ENCODE measurements around the gene GPATCH1. TPM values are rescaled to one million over a fixed set of nuclear protein-coding genes. Genes with fewer than 3 reads are reported as not detected.

The GPATCH1 gene
- total and polyA plus RNA-seq, 2 of the 8 experiments (the other 6 are each of a cell fraction or from before 2014, with no cell fraction given) = 4.3 to 8.2 TPM

GRCh38 chr19:33085570-33086128, 4.7 kb downstream of the GPATCH1 start (continued):
- TF ChIP-seq CHD7 (IDR thresholded peaks at IDR 0.05; ENCODE audit: insufficient replicate concordance, low read length) = no peak
- TF ChIP-seq SP2 (IDR thresholded peaks at IDR 0.05; ENCODE audit: low read length) = no peak
- TF ChIP-seq CTCF (IDR thresholded peaks at IDR 0.05; ENCODE audit: control extremely low read depth in 1 of 3, insufficient read depth in 1 of 3, low read depth in 1 of 3, low read length in 3 of 3) = no peak
- no peak for TF ChIP-seq POLR2A (IDR thresholded peaks at IDR 0.05; ENCODE audit: control extremely low read depth in 1 of 2, low read depth in 2 of 2, low read length in 2 of 2)
- no peak for TF ChIP-seq TAF1 (IDR thresholded peaks at IDR 0.05; ENCODE audit: low read depth, low read length)
- no peak for TF ChIP-seq POU5F1 (IDR thresholded peaks at IDR 0.05; ENCODE audit: low read depth, low read length)
- no peak for TF ChIP-seq RNF2 (IDR thresholded peaks at IDR 0.05; ENCODE audit: borderline replicate concordance, low read depth, low read length, missing control alignments, poor library complexity, severe bottlenecking)
- no peak for TF ChIP-seq SAP30 (IDR thresholded peaks at IDR 0.05; ENCODE audit: insufficient read depth, insufficient replicate concordance, low read length)
